Gastroesophageal sphincter (tissue), 3 donors: ENCODE measurements around the gene WDR90.

Experiments
- POLR2A ChIP-seq, 2 donors: fragments of 450-650 bp; IDR thresholded peaks; one replicate each; pipeline ENCODE4 v1.6.1; 2017; ENCODE audit warnings: antibody characterized with exemption in 2 of 2, mild to moderate bottlenecking in 2 of 2, moderate library complexity in 1 of 2
- TF ChIP-seq, protein P1 (sequence below), 4 experiments: fragments of 200-600 bp in 2 of 4; fragments of 450-650 bp in 2 of 4; sonication (generic) in 1 of 4; IDR thresholded peaks; one replicate each; pipeline ENCODE4 v1.5.1; 2017 to 2019; ENCODE audit warnings: antibody characterized with exemption in 4 of 4, mild to moderate bottlenecking in 2 of 4, moderate library complexity in 2 of 4

DNA sequence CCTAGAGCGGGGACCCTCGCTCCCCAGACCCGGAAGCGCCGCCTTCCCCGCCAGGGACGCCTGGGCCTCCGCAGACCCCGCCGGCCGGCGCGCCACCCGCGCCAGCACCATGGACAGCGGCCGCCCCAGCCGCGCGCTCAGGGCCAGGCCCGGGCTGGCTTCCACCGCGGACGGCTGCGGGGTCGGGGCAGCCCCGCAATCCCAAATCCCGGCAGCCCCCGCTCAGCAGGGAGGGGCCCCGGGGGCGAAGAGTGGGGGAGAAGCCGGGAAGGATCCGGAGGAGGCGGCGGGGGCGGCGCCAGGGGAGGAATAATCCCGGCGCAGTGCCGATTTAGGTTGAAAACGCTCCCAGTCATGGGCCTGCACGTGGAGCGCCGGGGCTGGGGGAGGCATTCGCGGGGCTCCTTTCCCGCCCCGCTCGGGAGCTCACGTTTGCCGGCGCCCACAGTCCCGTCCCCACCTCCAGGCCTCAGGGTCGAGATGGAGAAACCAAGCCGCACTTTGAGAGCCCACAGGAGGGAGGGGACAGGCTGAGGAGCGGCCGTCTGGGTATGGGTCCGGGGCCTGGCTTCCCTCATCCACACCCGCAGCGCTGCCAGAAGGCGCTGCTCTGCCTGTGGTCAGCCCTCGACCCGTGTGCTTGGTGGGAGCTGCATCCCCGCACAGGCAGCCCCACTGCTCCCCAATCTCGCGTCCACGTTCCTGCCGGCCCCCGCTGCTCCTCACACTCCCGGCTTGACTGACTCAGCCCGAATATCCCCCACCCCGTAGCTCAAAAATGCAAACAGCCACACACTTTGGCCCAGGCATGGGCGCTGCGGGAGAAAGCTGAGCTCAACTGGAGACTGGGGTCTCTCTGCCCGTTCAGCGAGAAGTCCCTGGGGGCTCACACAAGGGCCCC is 51.8 kb downstream of the WDR90 start:
- TF ChIP-seq, protein P1, sequence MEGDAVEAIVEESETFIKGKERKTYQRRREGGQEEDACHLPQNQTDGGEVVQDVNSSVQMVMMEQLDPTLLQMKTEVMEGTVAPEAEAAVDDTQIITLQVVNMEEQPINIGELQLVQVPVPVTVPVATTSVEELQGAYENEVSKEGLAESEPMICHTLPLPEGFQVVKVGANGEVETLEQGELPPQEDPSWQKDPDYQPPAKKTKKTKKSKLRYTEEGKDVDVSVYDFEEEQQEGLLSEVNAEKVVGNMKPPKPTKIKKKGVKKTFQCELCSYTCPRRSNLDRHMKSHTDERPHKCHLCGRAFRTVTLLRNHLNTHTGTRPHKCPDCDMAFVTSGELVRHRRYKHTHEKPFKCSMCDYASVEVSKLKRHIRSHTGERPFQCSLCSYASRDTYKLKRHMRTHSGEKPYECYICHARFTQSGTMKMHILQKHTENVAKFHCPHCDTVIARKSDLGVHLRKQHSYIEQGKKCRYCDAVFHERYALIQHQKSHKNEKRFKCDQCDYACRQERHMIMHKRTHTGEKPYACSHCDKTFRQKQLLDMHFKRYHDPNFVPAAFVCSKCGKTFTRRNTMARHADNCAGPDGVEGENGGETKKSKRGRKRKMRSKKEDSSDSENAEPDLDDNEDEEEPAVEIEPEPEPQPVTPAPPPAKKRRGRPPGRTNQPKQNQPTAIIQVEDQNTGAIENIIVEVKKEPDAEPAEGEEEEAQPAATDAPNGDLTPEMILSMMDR (IDR thresholded peaks at IDR 0.05): no peak
- no peak for TF ChIP-seq POLR2A (IDR thresholded peaks at IDR 0.05)
